Measurements from ENCODE around the gene HAUS6.
"Not testable (repeated sequence)": the region's sequence is repeated elsewhere in the genome, so short reads cannot be mapped to it uniquely, and the experiment has no call there.

The HAUS6 gene, protein sequence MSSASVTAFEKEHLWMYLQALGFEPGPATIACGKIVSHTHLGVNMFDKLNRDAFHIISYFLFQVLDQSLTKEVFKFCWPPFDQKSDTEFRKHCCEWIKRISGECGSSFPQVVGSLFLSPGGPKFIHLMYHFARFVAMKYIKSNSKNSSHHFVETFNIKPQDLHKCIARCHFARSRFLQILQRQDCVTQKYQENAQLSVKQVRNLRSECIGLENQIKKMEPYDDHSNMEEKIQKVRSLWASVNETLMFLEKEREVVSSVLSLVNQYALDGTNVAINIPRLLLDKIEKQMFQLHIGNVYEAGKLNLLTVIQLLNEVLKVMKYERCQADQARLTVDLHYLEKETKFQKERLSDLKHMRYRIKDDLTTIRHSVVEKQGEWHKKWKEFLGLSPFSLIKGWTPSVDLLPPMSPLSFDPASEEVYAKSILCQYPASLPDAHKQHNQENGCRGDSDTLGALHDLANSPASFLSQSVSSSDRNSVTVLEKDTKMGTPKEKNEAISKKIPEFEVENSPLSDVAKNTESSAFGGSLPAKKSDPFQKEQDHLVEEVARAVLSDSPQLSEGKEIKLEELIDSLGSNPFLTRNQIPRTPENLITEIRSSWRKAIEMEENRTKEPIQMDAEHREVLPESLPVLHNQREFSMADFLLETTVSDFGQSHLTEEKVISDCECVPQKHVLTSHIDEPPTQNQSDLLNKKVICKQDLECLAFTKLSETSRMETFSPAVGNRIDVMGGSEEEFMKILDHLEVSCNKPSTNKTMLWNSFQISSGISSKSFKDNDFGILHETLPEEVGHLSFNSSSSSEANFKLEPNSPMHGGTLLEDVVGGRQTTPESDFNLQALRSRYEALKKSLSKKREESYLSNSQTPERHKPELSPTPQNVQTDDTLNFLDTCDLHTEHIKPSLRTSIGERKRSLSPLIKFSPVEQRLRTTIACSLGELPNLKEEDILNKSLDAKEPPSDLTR

DNA sequence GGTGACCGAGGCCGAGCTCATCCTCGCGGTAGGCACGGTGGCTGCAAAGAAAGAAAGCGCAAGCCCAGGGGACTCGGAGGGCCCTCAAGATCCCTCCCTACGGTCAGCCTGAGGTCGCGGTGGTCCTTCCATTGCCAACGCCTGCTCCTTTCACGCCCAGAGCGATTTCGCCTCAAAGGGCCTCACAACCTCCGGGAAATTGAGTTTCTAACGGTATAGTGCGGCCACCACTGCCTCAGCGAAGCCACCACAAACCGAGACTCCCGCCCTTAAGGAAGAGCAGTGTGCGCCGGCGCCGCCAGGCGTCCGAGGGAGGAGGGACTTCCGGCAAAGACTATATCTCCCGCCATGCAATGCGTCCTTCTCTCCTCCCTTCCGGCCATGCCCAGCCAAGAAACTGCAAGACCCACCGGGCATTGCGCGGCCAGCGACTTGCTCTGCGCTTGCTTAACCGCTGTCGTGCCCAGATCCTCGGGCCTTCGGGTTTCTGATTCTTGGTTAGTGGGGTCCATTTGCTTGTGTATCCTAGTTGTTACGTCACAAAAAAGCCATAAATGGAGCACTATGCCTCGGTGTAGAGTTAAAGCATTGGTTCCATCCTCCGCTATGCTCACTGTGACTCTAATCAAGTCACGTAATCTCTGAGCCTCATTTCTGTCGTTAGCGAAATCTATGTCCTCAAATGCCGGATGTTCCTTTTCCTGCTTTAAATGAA lies at the start of gene HAUS6:
HAUS6 (minus strand) TSS at position 274 of the 715 bp plus-strand sequence; CDS start at position 21, 253 bp downstream.
- ChIA-PET CTCF (no interaction called here), POLR2A (interaction anchor here (1.4 kb wide), 1 partner anchor 10 kb away, joined by 4 read pairs; no protein-coding TSS in a partner anchor)
- TF ChIP-seq L3MBTL2 (conservative IDR thresholded peaks at IDR 0.05) (peak; percentile 92), ELF4 (IDR thresholded peaks at IDR 0.05) (peak; percentile 76), BHLHE40 (IDR thresholded peaks at IDR 0.05; ENCODE audit: borderline replicate concordance) (no peak), HDGF (IDR thresholded peaks at IDR 0.05; ENCODE audit: borderline replicate concordance) (peak; percentile 75; the same call in 1 of the 2 replicates)
- DNase-seq (ENCODE audit: extremely low spot score): peak; percentile 97

DNA sequence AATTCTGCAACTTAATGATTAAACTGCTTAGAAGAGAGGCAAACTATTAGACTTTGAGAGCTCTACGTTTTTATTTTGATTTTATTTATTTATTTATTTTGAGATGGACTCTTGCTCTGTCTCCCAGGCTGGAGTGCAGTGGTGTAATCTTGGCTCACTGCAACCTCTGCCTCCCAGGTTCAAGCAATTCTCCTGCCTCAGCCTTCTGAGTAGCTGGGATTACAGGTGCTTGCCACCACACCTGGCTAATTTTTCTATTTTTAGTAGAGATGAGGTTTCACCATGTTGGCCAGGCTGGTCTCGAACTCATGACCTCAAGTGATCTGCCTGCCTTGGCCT lies 49.4 kb upstream of the HAUS6 start:
- CTCF ChIA-PET; POLR2A ChIA-PET; DNase-seq (ENCODE audit: extremely low spot score): not testable (repeated sequence)

DNA sequence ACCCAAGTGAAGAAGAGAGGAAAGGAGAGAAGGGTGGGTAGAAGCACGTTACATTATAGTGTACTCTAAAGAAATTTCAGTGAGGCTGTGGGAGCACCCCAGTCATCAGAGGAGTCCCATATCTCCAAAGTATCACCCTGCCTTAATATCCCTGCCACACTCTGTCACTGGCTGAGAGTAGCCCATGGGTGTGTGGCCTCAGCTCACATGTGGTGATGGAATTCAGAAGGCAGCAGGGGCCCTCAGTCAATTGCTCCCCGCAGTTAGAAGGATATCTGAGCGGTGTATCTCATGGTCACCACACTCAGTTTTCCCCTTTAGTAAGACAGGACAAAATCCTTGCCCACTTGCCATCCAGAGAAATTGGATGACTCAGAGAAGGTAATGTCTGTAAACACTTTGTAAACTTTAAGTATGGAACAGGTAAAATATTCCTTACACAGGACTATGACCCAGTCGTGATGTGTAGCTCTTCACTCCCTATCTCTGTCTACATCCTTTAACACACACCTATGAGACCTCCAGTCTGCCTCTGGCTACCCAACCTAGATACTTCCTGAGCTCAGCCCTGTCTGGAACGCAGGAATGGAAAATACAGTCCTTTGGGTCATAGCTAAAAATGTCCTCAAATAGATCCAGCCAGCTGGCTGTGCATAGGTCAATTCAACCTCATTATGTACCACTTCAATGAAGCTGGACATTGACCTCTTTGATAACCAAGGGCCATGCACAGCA lies 48.9 kb upstream of the HAUS6 start:
- DNase-seq (ENCODE audit: extremely low spot score): no peak
- CTCF ChIA-PET: no interaction called here
- TF ChIP-seq LEF1 (IDR thresholded peaks at IDR 0.05; ENCODE audit: borderline replicate concordance) (no peak), CTBP1 (IDR thresholded peaks at IDR 0.05; ENCODE audit: borderline replicate concordance) (no peak), ELF4 (IDR thresholded peaks at IDR 0.05) (no peak), FOXM1 (IDR thresholded peaks at IDR 0.05; ENCODE audit: borderline replicate concordance) (no peak), SUZ12 (IDR thresholded peaks at IDR 0.05) (no peak), FOXK2 (IDR thresholded peaks at IDR 0.05) (no peak), ARNT (IDR thresholded peaks at IDR 0.05) (no peak), FOXA1 (IDR thresholded peaks at IDR 0.05) (no peak), SP1 (IDR thresholded peaks at IDR 0.05) (no peak), TARDBP (IDR thresholded peaks at IDR 0.05) (no peak), BHLHE40 (IDR thresholded peaks at IDR 0.05; ENCODE audit: borderline replicate concordance) (no peak), L3MBTL2 (conservative IDR thresholded peaks at IDR 0.05) (no peak), HDGF (IDR thresholded peaks at IDR 0.05; ENCODE audit: borderline replicate concordance) (no peak), ZNF384 (IDR thresholded peaks at IDR 0.05) (no peak)
- TF ChIP-seq, protein P1, sequence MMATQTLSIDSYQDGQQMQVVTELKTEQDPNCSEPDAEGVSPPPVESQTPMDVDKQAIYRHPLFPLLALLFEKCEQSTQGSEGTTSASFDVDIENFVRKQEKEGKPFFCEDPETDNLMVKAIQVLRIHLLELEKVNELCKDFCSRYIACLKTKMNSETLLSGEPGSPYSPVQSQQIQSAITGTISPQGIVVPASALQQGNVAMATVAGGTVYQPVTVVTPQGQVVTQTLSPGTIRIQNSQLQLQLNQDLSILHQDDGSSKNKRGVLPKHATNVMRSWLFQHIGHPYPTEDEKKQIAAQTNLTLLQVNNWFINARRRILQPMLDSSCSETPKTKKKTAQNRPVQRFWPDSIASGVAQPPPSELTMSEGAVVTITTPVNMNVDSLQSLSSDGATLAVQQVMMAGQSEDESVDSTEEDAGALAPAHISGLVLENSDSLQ (IDR thresholded peaks at IDR 0.05): no peak
- POLR2A ChIA-PET: no interaction called here

DNA sequence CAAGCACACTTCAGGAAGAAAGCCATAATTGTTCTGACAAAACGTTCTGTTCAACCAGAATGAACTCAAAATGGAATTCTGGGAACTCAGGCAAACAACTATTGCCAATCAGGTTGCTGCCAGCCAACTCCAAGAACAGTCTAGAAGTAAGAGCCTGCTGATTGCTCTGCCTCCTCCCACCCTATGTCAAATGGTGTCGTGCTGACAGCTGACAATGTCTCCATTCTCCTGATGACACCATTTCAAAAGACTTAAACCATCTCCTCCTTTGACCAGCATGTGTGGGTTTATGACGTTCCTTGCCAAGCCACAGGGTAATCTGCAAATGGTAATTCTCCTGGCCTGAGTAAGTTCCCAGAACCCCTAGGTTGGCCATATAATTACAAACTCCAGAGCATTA lies 46.5 kb upstream of the HAUS6 start:
- TF ChIP-seq ELF4 (IDR thresholded peaks at IDR 0.05) (no peak), SUZ12 (IDR thresholded peaks at IDR 0.05) (no peak)
- CTCF ChIA-PET: no interaction called here
- DNase-seq (ENCODE audit: extremely low spot score): no peak
- POLR2A ChIA-PET: no interaction called here

DNA sequence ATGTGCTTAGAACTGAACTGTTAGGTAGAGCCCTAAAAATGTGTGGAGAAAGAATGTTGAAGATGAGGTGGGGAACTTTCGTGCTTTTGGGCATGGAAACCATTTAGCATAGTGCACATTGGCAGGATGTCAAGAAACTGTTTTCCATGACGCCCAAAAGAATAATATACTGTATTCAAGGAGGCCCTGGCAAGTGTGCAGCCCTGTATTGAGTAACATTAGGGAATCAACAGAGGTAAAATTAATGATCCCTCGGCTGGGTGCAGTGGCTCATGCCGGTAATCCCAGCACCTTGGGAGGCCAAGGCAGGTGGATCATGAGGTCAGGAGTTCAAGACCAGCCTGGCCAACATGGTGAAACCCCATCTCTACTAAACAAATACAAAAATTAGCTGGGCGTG lies 45.5 kb upstream of the HAUS6 start:
- TF ChIP-seq CTBP1 (IDR thresholded peaks at IDR 0.05; ENCODE audit: borderline replicate concordance): no peak
- TF ChIP-seq ARNT (IDR thresholded peaks at IDR 0.05): no peak
- no peak for TF ChIP-seq TARDBP (IDR thresholded peaks at IDR 0.05)
- TF ChIP-seq BHLHE40 (IDR thresholded peaks at IDR 0.05; ENCODE audit: borderline replicate concordance): no peak
- TF ChIP-seq FOXM1 (IDR thresholded peaks at IDR 0.05; ENCODE audit: borderline replicate concordance): no peak
- TF ChIP-seq, protein P1 (IDR thresholded peaks at IDR 0.05): no peak
- TF ChIP-seq L3MBTL2 (conservative IDR thresholded peaks at IDR 0.05): no peak
- TF ChIP-seq SP1 (IDR thresholded peaks at IDR 0.05): no peak
- no peak for TF ChIP-seq HDGF (IDR thresholded peaks at IDR 0.05; ENCODE audit: borderline replicate concordance)
- TF ChIP-seq ZNF384 (IDR thresholded peaks at IDR 0.05): no peak
- TF ChIP-seq SUZ12 (IDR thresholded peaks at IDR 0.05): no peak
- no peak for TF ChIP-seq NFRKB (IDR thresholded peaks at IDR 0.05)
- no peak for TF ChIP-seq FOXK2 (IDR thresholded peaks at IDR 0.05)
- CTCF ChIA-PET: interaction anchor here (0.7 kb wide), 1 partner anchor 18 kb away, joined by 3 read pairs; no protein-coding TSS in a partner anchor
- DNase-seq (ENCODE audit: extremely low spot score): no peak
- POLR2A ChIA-PET: no interaction called here

DNA sequence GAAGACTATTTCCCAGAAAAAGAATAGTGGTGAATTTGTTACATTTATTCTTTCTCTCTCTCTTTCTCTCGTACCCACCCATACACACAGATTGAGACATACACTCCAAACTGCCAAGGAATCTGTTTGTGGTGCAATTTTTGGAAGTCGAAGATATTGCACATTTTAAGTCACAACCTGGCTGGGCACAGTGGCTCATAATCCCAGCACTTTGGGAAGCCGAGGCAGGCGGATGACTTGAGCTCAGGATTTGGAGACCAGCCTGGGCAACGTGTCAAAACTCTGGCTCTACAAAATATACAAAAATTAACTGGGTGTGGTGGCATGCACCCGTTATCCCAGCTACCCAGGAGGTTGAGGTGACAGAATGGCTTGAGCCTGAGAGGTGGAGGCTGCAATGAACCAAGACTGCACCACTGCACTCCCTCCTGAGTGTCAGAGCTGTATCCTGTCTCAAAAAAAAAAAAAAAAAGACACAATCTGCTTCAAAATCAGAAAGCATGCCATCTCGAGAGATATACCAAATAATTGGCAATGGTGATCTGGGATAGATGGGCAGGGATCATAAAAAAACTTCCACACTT lies 43.8 kb upstream of the HAUS6 start:
- TF ChIP-seq ZNF384 (IDR thresholded peaks at IDR 0.05): no peak
- ChIA-PET CTCF (no interaction called here), POLR2A (no interaction called here)
- no peak for DNase-seq (ENCODE audit: extremely low spot score)

Measured in HEK293T (cell line).